RKO (cell line): ENCODE data around the gene CLASP1.
"Not testable (repeated sequence)": the region's sequence is repeated elsewhere in the genome, so short reads cannot be mapped to it uniquely, and the experiment has no call there.

ENCODE experiments used
- DNase-seq: peaks from one replicate; pipeline ENCODE4 v3.0.0-alpha.2; 2016; ENCODE audit warnings: low spot score

CLASP1 gene

DNA sequence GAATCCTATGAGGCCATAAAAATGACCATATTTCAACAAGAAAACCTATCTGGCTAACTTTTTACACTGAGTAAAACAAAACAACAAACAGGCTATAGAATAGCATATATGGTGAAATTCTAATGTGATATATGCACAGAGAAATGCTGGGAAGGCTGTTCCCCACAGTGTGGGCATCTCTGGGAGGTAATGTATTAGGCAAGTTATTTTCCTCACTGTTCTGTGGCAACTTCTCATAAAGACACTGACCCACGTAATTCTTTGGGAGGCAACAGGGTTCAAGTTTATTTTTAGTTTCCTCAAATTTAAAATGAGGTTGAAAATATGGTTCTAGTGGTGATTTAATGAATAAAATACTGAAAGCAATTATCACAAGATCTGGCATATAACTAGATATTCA lies 71.9 kb downstream of the CLASP1 start:
- no peak for DNase-seq

- no peak for DNase-seq
Observed at GRCh38 chr2:121576263-121576662, 73.0 kb downstream of the CLASP1 start.

GRCh38 chr2:121575800-121576199 lies 73.5 kb downstream of the CLASP1 start:
- no peak for DNase-seq

DNA sequence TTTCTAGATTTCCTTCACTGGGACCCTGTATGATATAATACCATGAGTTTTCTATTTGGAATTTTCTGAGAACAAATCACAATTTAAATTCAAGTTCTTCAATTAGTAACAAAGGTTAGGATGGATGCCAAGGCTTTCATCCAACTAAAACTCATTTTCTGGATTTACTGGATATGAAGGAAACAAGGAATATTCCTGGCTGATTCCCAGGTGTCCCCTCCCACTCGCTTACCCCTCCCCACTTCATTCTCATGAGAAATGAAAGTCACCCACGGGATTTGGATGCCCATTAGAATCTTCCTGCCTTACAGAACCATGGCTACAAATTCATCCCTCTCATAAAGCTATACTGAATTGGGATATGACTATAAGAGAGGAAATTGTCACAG lies 78.6 kb downstream of the CLASP1 start:
- no peak for DNase-seq

DNA sequence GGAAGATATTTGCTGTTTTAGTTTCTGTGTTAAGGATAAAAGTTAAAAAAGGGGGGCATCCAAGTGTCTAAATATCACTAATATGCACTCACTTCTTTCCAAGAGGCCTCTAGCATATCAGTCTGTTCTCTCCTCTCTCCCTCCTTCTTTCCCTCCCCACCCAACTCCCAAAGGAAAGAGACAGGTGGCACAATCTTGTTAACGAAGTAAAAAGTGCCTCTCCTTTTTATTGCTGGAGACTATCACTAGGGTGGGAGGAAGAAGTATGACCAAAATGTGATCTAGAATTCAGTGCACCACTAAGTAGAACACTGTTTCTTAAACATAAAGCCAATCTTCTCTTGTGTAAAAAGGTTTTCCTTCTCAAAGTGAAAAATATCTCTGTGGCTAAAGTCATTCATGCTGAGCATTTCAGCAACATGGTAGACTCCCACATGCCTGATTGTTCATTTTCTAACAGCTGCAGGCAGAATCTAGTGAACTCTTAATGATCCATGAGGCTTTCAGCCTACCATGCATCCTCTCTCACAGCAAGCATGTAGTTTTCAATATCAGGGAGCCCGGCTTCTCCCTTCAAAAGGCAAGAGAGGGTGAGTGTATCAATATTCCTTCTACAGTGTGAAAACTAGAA lies 79.1 kb downstream of the CLASP1 start:
- no peak for DNase-seq

GRCh38 chr2:121567957-121568409 lies 81.3 kb downstream of the CLASP1 start:
- no peak for DNase-seq

DNA sequence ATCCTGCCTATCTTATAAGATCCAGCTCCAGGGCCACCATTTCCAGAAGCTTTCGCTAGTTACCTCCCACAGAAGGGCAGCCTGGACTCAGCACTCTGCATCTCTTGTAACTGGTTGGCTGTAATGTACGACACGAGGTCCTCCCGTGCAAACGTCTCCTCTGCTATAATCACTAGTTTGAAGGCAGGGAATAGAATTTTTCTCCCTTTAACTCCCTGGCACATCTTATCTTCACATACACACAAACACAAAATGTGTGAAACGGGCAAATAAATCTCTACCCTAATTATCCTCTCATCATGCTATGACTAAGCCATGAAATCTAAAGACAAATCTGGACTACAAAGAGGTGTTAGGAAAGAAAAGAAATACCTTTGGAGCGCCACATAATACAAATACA lies 81.8 kb downstream of the CLASP1 start:
- DNase-seq, result no peak

DNA sequence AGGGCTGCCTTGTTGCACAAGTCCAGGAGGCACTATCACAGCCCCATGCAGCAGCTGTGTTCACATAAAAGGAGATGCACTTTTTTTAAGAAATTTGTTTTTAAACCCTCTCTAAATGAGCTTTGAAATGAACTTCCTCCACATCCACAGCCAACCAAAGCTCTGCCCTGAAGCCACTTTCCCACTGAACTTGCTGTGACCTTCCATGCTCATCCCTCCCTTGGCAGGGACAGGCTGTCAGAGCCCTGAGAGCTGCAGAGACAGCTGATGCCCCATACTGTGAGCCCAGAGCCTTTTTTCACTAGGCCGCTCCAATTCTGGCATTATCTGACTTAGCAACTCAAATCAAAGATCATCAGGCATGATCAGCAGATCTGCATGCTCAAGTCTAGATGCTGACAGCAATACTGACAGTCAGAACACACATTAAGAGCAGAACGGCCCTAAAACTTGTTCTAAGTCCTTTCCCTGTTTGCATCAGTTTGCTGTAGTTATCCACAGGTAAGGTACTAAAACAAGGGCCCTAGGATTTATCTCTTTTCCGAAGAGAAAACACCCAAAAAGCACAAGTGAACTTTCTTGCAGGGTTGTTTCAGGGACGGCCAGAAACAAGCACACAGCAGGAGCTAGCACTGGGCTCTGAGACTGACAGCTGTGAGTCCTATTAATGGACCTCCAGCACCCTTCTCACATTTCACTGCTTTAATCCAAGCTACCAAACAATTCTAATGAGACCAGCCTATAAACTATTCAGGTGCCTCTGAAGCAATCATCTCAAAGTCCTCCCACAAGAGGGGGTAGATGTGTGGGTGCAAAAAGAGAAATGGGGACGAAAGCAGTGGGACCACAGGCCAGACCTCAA lies 83.6 kb downstream of the CLASP1 start:
- no peak for DNase-seq

- no peak for DNase-seq
Observed at GRCh38 chr2:121564905-121565304, 84.4 kb downstream of the CLASP1 start.

GRCh38 chr2:121563754-121564153 lies 85.5 kb downstream of the CLASP1 start:
- not testable (repeated sequence) for DNase-seq

GRCh38 chr2:121562269-121563176 lies 86.7 kb downstream of the CLASP1 start:
- DNase-seq, result no peak

DNA sequence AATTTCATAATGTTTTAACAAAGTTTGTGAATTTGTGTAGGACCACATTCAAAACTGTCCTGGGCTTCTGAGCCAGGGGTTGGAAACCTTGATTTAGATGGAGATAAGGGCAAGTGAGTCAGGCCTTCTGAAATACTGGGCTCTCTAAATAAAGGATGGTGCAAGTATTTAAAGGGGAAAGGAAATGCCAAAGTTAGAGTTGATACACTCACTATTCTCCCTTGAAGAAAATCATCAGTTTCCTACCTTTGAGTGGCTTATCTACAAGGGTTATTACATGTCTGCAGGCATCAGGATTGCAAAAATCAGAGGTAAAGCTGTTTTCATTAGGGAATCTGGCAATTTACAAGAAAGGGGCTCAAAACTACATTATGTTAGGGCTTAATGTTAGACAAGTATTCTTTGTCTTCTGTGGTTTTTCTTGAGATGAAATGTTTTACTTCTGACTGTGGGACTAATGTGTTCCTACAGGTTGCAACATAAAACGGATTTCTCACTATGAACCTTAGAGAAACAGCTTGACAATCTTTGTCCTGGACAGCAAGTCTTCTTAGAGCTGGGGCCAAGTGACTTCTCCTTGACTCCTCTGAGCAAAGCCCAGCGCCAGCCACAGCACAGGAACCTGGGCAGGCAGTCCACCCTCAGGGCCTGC lies 87.5 kb downstream of the CLASP1 start:
- no peak for DNase-seq

DNA sequence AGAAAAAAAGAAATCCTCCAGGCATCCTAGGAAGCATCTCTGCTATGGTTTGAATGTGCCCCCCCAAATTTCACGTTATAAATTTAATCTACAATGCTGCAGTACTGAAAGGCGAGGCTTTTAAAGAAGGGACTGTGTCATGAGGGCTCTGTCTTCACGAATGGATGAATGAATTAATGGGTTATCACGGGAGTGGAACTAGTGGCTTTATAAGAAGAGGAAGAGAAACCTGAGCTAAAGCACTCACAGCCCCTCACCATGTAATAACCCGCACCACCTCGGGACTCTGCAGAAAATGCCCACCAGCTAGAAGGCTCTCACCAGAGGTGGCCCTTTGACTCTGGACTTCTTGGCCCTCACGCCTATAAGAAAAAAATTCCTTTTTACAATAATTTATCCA lies 90.9 kb downstream of the CLASP1 start:
- DNase-seq, result no peak

DNA sequence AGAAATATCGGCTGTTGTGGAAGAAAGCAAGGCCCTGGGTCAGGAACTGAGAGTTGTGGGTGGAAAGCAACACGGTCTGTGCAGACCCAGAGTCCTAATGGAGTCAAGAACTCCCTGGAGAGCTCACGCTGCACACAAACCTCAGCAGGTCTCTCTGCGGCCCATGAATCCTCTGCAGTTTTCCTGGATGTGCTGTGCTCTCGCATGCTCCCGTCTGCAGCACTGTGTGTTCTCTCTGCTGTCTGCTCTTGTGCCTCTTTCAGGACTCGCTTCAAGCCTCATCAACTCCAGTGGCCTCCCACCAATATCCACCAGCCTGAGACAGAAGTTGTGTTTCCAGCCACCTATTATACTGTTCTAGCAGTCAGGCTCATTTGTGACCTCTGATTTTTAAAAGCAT lies 94.3 kb downstream of the CLASP1 start:
- no peak for DNase-seq

- DNase-seq, result not testable (repeated sequence)
Observed at GRCh38 chr2:121552477-121553180, 96.6 kb downstream of the CLASP1 start.

GRCh38 chr2:121550669-121551068 lies 98.6 kb downstream of the CLASP1 start:
- DNase-seq, result no peak

- no peak for DNase-seq
Observed at GRCh38 chr2:121547646-121548045, 101.6 kb downstream of the CLASP1 start.

- no peak for DNase-seq
Observed at GRCh38 chr2:121545913-121546312, 103.3 kb downstream of the CLASP1 start.

DNA sequence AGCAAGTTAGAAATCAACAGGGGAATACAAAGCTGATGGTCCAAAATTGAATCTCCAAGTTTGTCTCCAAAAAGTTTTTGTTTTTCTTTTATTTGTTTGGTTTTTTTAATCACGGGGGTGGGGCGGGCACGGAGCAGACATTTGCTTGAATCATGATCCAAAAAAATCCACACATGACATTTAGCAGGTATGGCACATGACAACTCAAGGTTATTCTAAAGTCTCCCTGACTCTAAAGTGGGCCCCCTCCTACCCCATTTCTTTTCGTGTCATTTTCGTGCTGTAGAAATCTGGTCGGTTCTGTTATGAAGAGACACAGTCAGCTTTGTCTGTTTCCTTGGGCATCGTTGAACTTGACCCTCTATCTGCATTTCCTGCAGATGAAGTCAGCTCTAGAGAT lies 104.0 kb downstream of the CLASP1 start:
- no peak for DNase-seq

- no peak for DNase-seq
Observed at GRCh38 chr2:121541495-121541894, 107.8 kb downstream of the CLASP1 start.

DNA sequence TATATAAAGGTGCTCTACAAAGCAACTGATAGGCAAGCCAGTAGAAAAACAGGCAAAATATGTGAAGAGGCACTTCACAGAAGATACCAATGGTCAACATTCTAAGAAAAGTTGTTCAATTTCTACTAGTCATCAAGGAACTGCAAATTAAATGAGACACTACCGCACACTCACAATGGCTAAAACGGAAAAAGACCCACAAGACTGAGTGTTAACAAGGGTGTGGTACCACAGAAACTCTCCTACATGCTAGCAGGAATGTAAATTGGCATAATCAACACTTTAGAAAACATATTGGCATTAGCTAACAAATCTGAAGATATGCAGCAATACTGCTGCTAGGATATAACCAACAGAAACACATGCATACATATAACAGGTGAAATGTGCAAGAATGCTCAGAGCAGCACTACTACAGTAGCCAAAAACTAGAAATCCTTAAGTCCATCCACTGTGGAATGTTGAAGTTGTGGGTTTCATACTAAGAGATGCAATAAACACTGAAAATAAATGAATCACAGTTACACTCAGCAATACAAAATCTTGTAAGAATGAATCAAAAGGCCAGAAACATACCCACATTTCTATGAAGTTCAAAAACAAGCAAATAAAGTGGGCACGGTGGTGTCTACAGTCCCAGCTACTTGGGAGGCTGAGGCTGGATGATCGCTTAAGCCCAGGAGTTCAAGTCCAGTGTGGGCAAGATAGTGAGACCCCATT lies 109.4 kb downstream of the CLASP1 start:
- no peak for DNase-seq
